ENCODE data around the gene IGFL2. TPM values are rescaled to one million over a fixed set of nuclear protein-coding genes. Genes with fewer than 3 reads are reported as not detected.
"Not testable (repeated sequence)": the region's sequence is repeated elsewhere in the genome, so short reads cannot be mapped to it uniquely, and the experiment has no call there.

Gene IGFL2
- total and polyA plus RNA-seq, 4 donors = not detected

GRCh38 chr19:46206682-46207081 lies 58.6 kb downstream of the IGFL2 start:
- ATAC-seq (ENCODE audit: insufficient read depth, low FRiP score) (no peak), DNase-seq (no peak)
- no peak overlapping the region for H3K4me3 ChIP-seq
- no peak overlapping the region for H3K9ac ChIP-seq (ENCODE audit: insufficient read depth in 1 of 2, low read length in 2 of 2)
- H3K27me3 ChIP-seq (ENCODE audit: control insufficient read depth in 3 of 3, insufficient read depth in 3 of 3, low read length in 2 of 3) = no peaks in the 10 kb centered on the region
- H3K9me3 ChIP-seq (ENCODE audit: control insufficient read depth in 4 of 4, insufficient read depth in 3 of 4, low read length in 3 of 4) = no peaks in the 10 kb centered on the region
- peaks cover 0 to 14% (median 5%) of the 10 kb centered on the region in 5 donors for H3K4me1 ChIP-seq (ENCODE audit: control insufficient read depth in 5 of 5, insufficient read depth in 5 of 5, low read length in 5 of 5)
- no peaks in the 10 kb centered on the region for H3K36me3 ChIP-seq (ENCODE audit: control insufficient read depth in 4 of 4, insufficient read depth in 4 of 4, low read length in 4 of 4)
- WGBS, 2 donors = 68 to 86% methylated on average over 3 of the region's 3 CpGs
- TF ChIP-seq, protein P1, sequence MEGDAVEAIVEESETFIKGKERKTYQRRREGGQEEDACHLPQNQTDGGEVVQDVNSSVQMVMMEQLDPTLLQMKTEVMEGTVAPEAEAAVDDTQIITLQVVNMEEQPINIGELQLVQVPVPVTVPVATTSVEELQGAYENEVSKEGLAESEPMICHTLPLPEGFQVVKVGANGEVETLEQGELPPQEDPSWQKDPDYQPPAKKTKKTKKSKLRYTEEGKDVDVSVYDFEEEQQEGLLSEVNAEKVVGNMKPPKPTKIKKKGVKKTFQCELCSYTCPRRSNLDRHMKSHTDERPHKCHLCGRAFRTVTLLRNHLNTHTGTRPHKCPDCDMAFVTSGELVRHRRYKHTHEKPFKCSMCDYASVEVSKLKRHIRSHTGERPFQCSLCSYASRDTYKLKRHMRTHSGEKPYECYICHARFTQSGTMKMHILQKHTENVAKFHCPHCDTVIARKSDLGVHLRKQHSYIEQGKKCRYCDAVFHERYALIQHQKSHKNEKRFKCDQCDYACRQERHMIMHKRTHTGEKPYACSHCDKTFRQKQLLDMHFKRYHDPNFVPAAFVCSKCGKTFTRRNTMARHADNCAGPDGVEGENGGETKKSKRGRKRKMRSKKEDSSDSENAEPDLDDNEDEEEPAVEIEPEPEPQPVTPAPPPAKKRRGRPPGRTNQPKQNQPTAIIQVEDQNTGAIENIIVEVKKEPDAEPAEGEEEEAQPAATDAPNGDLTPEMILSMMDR (IDR thresholded peaks at IDR 0.05; ENCODE audit: control extremely low read depth, extremely low read depth) = no peak
- H3K27ac ChIP-seq (ENCODE audit: low read depth in 1 of 2, low read length in 1 of 2) = no peak overlapping the region

- peaks cover 0 to 19% (median 5%) of the 10 kb centered on the region in 5 donors for H3K4me1 ChIP-seq (ENCODE audit: control insufficient read depth in 5 of 5, insufficient read depth in 5 of 5, low read length in 5 of 5)
- H3K9me3 ChIP-seq (ENCODE audit: control insufficient read depth in 4 of 4, insufficient read depth in 3 of 4, low read length in 3 of 4); H3K36me3 ChIP-seq (ENCODE audit: control insufficient read depth in 4 of 4, insufficient read depth in 4 of 4, low read length in 4 of 4); H3K9ac ChIP-seq (ENCODE audit: insufficient read depth in 1 of 2, low read length in 2 of 2); DNase-seq; H3K4me3 ChIP-seq; H3K27me3 ChIP-seq (ENCODE audit: control insufficient read depth in 3 of 3, insufficient read depth in 3 of 3, low read length in 2 of 3); ATAC-seq (ENCODE audit: insufficient read depth, low FRiP score); H3K27ac ChIP-seq (ENCODE audit: low read depth in 1 of 2, low read length in 1 of 2): not testable (repeated sequence)
- WGBS, 2 donors = 88 to 92% methylated on average over 5 to 6 of the region's 8 CpGs
Measured at GRCh38 chr19:46207858-46208257, 59.8 kb downstream of the IGFL2 start.

DNA sequence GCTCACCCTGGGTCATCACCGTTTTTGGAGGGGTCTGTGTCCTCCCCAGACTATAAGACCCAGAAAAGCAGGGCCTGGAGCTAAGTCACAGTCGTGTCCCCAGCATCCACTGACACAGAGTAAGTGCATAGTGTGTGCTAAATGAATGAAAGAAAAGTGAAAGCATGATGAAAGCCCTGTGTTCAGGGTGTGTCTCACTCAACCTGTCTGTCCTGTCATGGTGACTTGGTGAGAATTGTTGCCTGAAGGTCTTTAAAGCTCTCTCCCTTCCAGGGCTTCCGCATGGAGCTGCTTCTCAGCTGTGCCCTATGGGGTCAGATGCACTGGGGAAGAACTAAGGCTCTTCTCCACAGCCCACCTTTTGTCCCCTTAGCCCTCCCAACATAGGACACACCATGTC lies 61.0 kb downstream of the IGFL2 start:
- Histone ChIP-seq H3K4me1 (ENCODE audit: control insufficient read depth in 5 of 5, insufficient read depth in 5 of 5, low read length in 5 of 5) (peaks cover 0 to 19% (median 5%) of the 10 kb centered on the region in 5 donors), H3K36me3 (ENCODE audit: control insufficient read depth in 4 of 4, insufficient read depth in 4 of 4, low read length in 4 of 4) (no peaks in the 10 kb centered on the region), H3K27me3 (ENCODE audit: control insufficient read depth in 3 of 3, insufficient read depth in 3 of 3, low read length in 2 of 3) (no peaks in the 10 kb centered on the region), H3K4me3 (no peak overlapping the region), H3K9me3 (ENCODE audit: control insufficient read depth in 4 of 4, insufficient read depth in 3 of 4, low read length in 3 of 4) (no peaks in the 10 kb centered on the region), H3K27ac (ENCODE audit: low read depth in 1 of 2, low read length in 1 of 2) (no peak overlapping the region), H3K9ac (ENCODE audit: insufficient read depth in 1 of 2, low read length in 2 of 2) (no peak overlapping the region)
- TF ChIP-seq, protein P1 (IDR thresholded peaks at IDR 0.05; ENCODE audit: control extremely low read depth, extremely low read depth) = no peak
- no peak for DNase-seq
- 68 to 78% methylated on average over 3 of the region's 3 CpGs for WGBS, 2 donors
- ATAC-seq (ENCODE audit: insufficient read depth, low FRiP score) = no peak

DNA sequence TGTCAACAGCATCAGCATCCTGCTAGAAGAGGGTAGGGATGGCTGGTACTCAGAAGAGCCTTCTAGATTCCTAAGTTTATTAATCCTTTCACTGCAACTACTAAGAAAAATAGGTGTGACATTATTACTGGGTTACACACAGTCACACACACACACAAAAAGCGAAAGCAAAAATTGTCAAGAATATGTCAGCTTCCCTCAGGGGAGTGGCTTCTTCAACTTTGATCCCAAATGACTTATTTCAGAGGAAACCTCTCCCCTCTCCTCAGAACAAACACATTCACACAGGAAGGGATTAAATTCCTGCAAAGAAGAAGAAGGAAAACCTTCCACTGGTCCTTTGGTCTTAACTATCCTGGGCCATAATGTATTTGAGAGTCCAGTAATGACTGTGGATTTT lies 61.4 kb downstream of the IGFL2 start:
- H3K9ac ChIP-seq (ENCODE audit: insufficient read depth in 1 of 2, low read length in 2 of 2) = no peak overlapping the region
- no peaks in the 10 kb centered on the region for H3K9me3 ChIP-seq (ENCODE audit: control insufficient read depth in 4 of 4, insufficient read depth in 3 of 4, low read length in 3 of 4)
- 73 to 95% methylated on average over 1 of the region's 1 CpG for WGBS, 2 donors
- DNase-seq = no peak
- peaks cover 0 to 19% (median 5%) of the 10 kb centered on the region in 5 donors for H3K4me1 ChIP-seq (ENCODE audit: control insufficient read depth in 5 of 5, insufficient read depth in 5 of 5, low read length in 5 of 5)
- no peaks in the 10 kb centered on the region for H3K36me3 ChIP-seq (ENCODE audit: control insufficient read depth in 4 of 4, insufficient read depth in 4 of 4, low read length in 4 of 4)
- no peaks in the 10 kb centered on the region for H3K27me3 ChIP-seq (ENCODE audit: control insufficient read depth in 3 of 3, insufficient read depth in 3 of 3, low read length in 2 of 3)
- TF ChIP-seq, protein P1 (IDR thresholded peaks at IDR 0.05; ENCODE audit: control extremely low read depth, extremely low read depth) = no peak
- ATAC-seq (ENCODE audit: insufficient read depth, low FRiP score) = no peak
- H3K27ac ChIP-seq (ENCODE audit: low read depth in 1 of 2, low read length in 1 of 2) = no peak overlapping the region
- H3K4me3 ChIP-seq = no peak overlapping the region
